Right forelimb (tissue), 1 donor: ENCODE data around the gene NR1H3.
"Not testable (repeated sequence)": the region's sequence is repeated elsewhere in the genome, so short reads cannot be mapped to it uniquely, and the experiment has no call there.

Experiments
- DNase-seq: peaks from one replicate; pipeline ENCODE4 v3.0.0-alpha.2; 2018

NR1H3 gene

GRCh38 chr11:47308050-47308823 is 50.4 kb downstream of the NR1H3 start:
- DNase-seq = no peak

- DNase-seq = no peak
Observed at GRCh38 chr11:47314992-47315391, 57.2 kb downstream of the NR1H3 start.

- DNase-seq = not testable (repeated sequence)
Observed at GRCh38 chr11:47316501-47316900, 58.7 kb downstream of the NR1H3 start.

- no peak for DNase-seq
Observed at GRCh38 chr11:47317064-47317828, 59.5 kb downstream of the NR1H3 start.

GRCh38 chr11:47318166-47318565 is 60.4 kb downstream of the NR1H3 start:
- DNase-seq = no peak
